GM21717 (cell line): Measurements from ENCODE around the gene LRRC8E.

Experiments used
- ATAC-seq: cut with Tn5 transposase; IDR thresholded peaks from one replicate; pipeline ENCODE4 v1.9.1; 2021; ENCODE audit warnings: mild to moderate bottlenecking, moderate library complexity; ENCODE audit not compliant: unreplicated experiment

LRRC8E gene

DNA sequence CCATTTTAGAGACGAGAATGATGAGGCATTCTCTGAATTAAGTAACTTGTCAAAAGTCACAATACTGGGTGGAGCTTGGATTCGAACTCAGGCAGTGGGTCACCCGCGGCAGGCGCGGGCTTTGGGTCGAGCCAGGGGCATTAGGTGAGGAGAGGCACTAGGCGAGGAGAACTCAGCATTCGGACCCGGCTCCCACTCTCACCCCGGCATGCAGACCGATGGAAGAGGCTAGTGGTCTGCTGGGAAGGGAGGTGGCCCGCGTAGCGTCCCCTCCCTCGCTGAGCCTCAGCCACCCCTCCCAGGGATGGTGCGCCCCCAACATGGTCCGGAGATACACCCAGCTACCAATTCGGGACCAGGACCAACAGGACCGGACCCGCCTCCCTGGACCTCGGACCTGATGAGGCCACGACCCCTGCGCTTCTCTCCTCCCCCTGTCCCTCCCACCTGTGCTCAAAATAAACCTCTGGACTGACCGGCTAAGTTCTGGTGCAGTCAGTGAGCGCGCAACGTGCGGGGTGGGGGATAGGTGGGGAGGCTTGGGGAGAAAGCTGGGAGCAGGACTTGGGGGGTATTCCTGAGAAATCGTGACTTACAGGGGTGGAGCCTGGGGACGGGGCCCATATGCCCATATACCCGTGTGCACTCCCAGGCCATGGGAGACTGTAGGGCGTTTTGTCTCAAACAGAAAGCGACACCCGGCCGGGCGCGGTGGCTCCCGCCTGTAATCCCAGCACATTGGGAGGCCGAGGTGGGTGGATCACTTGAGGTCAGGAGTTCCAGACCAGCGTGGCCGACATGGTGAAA, 30.5 kb downstream of the LRRC8E start:
- ATAC-seq: no peak

DNA sequence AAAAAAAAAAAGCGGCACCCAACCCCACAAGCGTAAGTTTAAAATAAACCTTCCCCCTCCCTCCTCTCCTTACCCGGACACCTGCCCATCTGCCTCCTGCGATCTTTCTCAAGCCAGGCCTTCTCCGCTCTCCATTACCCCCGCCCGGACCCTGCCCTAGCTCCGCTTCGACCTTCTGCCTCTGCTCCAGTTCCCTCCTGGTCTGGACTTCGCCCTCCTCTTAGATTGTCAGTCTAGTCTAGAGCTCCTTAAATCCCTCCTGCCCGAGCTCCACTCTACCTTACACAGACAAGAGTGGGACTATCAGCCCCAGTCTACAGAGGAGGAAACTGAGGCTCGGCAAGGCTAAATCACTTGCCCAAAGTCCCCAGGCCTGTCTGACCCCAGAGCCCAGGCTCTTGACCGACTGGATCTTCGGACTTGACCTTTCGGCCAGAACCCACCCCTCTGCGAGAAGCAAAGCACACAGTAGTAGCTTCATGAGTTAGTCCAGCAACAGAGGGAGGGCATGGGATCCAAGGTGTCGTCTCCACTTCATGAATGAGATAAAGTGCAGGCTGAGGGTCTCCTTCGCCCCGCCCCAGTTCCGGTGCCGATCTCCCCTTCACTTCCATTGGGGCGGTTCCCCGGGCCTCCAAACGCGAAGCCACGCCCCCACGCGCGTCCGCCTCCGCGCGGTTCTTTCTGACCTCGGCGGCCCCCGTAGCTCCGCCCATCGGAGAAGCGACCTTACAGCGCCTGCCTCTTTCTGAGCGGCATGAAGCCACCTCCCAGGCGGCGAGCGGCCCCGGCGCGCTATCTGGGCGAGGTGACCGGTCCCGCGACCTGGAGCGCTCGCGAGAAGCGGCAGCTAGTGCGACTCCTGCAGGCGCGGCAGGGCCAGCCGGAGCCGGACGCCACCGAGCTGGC, 31.6 kb downstream of the LRRC8E start, which contains the start of gene SNAPC2:
Gene SNAPC2, plus strand, starts transcription at position 729 of the 909 bp plus-strand sequence. Its CDS starts 29 bp downstream, at position 758.
- peak; percentile 42 for ATAC-seq

DNA sequence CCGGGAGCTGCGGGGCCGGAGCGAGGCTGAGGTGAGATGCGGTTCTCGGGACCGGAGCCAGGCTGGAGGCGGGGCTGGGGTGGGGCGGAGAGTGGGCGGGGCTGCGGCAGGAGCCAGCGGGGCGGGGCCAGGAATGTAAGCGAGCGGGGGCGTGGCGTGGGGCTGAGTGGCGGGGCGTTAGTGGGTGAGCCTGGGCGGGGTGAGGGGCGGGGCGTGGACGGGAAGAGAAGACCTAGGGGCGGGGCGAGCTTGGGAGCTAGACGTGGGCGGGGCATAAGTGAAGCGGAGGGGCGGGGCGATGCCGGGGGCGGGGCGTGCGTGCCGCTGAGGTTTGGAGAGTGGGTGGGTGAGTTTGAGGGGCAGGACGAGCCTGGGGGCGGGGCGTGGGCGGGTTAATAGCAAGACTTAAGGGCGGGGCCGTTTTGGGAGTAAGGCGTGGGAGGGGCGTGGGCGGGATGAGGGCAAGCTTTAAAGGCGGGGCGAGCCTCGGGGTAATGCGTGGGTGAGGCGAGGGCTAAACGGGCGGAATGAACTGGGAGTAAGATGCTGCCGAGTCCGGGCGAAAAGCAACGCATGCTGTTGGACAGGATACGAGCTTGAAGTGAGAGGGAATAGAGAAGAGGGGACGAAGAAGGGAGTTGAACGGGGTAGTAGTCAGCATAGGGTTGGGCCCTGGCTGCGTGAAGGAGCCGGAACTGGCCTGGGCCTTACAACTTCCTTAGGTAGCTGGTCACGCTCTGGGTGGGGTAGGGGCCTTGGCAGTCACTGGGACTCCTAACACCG, 32.4 kb downstream of the LRRC8E start:
- peak; percentile 20 for ATAC-seq

DNA sequence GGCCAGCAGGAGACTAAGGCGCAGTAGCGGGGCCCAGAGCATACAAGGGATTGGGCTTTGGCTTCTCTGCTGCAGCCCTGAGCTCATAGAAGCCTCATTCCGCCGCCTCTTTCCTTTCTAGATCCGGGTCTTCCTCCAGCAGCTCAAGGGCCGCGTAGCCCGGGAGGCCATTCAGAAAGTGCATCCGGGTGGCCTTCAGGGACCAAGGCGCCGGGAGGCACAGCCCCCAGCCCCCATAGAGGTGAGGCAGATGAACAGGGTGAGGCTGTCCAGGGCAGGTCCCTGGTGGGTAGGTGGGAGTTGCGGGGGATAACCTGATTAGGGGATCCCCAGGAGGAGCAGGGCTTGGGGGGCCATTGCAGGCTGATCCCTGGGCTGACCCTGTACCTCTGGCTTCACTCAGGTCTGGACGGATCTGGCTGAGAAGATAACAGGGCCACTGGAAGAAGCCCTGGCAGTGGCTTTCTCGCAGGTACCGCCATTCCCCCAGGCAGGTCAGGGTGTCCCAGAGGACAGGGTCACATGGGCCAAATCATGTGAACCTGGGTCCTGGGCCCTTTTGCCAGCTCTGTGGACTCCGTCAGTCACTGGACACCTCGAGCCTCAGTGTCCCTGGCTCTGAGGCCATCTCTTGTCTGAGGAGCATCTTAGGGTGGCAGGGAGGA, 33.1 kb downstream of the LRRC8E start:
- no peak for ATAC-seq

DNA sequence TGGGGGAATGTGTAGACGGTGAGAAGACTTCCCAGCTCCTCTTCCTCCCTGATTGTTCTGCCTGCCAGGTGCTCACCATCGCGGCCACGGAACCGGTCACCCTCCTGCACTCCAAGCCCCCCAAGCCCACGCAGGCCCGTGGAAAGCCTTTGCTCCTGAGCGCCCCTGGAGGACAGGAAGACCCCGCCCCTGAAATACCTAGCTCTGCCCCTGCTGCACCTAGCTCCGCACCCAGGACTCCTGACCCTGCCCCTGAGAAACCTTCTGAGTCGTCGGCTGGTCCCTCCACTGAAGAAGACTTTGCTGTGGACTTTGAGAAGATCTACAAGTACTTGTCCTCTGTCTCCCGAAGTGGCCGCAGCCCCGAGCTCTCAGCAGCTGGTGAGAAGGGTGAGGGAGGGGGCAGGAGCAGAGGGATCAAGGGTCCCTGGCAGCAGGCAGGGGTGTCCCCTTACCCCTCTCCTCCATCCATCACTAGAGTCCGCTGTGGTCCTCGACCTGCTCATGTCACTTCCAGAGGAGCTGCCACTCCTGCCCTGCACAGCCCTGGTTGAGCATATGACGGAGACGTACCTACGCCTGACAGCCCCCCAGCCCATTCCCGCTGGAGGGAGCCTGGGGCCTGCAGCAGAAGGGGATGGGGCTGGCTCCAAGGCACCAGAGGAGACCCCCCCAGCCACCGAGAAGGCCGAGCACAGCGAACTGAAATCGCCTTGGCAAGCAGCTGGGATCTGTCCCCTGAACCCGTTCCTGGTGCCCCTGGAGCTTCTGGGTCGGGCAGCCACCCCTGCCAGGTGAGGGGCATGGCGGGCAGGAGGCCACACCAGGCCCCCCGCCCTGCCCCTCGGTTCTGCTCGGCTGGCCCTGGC, 33.9 kb downstream of the LRRC8E start:
- ATAC-seq: no peak

DNA sequence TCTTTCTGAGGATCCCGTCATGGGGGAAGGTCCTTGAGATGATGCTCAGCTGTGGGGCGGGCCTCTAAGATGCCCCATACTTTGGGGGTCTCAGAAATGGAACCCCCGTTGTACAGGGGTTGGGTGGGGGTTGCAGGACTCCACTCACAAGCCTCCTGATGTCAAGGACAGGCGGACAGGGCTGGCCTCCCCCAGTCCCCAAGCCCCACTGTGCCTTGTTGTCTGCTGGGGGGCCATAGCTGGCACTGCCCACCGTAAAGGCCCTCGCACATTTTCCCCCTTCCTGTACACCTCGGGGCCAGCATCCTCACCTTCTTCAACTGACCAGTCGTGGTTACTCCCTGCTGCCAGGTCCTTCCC, 34.5 kb downstream of the LRRC8E start:
- ATAC-seq: no peak

DNA sequence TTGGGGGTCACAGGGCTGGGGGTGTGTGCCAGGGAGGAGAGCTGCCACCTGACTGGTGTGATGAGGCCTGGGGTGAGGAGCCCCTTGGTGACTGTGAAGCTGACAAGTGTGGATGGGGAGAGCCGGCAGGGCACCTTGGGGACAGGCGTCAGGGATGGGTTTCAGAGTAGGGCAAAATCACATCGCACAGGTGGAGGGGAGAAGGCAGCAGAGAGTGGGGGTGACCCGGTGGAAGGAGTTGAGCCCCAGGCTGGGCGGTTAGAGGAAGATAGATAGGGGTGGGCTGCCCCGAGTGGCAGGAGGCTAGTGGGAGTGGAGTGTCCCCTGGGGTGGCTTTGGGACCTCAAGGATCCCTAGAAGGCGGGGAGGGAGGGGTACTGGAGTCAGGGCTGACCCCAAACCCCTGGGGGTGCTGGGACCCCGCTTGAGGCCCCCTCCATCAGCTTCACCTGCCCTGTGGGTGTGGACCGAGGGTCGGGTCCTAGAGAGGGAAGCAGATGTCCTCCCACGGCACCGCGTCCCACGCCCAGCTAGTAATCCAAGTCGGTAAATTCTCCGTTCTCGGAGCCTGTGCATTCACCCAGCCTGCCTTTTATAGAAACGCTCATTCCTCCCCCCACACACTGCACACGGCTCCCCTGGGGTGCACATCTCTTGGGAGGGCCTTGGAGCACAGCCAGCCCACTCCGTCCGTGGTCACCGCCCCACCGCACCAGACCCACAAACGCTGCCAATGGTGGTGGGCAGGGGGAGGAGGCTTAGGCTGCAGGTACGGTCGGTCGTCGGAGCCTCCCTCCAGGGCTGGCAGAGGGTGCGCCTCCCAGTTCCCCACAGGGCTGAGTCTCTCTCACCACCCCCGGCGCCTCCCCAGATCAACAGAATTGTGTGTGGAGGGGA, 35.2 kb downstream of the LRRC8E start:
- ATAC-seq: no peak

DNA sequence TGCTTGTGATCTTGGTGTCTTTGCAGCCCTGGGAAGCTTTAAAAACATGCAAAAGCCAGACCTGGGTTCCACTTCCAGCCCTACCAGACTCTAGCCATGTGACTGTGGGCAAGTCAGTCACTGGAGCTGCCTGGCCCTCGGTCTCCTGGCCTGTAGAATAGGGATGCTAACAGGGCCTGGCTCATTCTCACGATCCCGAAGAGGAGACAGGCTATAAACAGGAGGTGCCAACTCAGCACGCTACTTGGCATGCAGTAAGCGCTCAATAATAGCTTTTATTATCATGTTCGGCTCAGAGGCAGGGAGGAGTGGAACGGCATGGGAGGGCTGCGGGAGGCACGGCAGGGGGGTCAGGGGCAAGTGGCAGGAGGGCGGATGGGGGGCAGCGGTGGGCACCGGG, 35.9 kb downstream of the LRRC8E start:
- ATAC-seq: no peak

DNA sequence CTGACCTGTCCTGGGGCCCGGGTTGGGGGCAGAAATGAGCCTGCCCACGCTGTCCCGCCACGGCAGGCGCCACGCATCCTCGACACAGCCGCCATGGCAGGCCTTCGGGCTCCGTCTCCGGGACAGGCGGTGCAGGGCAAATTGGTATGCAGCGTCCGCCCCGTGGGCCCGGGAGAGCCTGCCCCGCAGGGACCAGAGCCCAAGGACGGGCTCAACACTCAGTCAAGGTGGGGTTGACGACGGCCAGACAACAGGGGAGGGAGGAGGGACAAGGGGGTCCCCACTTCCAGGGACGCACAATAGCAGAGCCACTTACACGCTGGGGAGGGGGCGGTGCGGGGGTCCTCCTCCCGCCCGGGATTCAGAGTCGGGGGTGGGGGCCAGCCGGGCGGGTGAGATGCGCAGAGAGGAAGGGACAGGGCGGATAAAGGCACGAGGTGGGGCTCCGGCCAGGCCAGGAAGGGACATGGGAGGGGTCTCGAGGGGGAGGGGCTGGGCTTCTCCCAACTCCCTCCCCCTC, 36.4 kb downstream of the LRRC8E start:
- no peak for ATAC-seq

DNA sequence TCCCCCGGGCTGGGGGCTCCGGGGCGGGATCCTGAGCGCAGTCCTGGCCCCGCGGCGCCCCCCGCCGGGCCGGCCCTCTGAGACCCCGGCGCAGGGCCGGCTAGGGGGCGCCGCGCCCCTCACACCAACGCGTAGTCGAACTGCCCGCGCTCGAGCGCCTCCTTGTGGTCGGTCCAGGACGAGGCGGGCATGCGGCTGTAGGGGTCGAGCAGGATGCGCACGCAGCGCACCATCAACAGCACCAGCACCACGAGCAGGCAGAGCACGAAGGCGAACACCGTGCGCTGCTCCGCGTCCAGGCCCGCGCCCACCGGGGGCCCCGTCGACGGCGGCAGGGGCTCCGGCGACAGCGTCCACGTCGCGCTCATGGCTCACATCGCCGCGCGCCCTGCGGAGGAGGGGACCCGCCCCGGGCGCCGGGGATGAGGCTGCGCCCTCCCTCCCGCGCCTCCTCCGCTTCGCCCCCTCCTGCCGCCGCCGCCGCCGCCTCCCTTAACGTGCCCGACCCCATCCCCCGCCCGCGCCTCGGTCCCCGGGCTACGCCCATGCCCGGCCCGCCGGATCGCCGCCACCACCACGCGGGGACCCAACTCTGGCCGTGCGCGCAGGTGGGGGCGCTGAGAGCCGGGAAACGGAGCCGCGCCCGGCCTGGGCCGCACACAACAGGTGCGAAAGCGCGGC, 37.0 kb downstream of the LRRC8E start:
- no peak for ATAC-seq

DNA sequence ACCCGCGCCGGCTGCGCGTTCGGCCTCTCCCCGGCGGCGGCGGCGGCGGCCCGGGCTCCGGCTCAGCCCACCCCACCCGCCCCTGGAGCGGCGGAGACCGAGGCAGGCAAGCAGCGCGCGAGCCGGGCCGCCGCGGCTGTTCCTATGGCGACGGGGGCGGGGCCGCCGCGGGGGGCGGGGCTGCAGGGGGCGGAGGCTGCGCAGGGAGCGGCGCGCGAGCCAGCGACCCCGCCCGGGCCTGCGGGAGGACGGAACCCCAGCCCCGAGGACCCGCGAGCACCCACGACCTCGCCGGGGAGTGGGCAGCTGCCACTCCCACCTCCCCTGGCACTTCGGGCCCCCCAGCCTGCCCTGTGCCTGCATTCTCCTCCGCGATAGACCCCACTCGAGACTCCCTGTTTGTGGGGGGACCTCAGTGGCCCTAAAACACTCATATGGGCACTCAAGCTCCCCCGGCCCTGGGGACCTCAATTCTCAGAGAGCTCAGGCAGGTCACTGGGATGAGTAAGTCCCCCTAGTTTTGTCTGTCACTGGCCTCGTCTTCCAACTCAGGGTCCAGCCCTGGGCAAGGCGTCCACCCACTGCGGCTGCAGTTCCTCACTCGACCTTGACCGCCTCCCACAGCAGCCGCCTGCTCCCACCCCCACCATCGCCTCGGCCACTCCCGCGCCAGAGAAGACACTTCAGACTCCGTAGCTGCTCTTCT, 37.9 kb downstream of the LRRC8E start, which contains the start of gene CTXN1:
Gene CTXN1, minus strand, starts transcription at position 115 of the 706 bp plus-strand sequence. CDS start 597 bp downstream, outside the sequence.
- ATAC-seq: no peak

DNA sequence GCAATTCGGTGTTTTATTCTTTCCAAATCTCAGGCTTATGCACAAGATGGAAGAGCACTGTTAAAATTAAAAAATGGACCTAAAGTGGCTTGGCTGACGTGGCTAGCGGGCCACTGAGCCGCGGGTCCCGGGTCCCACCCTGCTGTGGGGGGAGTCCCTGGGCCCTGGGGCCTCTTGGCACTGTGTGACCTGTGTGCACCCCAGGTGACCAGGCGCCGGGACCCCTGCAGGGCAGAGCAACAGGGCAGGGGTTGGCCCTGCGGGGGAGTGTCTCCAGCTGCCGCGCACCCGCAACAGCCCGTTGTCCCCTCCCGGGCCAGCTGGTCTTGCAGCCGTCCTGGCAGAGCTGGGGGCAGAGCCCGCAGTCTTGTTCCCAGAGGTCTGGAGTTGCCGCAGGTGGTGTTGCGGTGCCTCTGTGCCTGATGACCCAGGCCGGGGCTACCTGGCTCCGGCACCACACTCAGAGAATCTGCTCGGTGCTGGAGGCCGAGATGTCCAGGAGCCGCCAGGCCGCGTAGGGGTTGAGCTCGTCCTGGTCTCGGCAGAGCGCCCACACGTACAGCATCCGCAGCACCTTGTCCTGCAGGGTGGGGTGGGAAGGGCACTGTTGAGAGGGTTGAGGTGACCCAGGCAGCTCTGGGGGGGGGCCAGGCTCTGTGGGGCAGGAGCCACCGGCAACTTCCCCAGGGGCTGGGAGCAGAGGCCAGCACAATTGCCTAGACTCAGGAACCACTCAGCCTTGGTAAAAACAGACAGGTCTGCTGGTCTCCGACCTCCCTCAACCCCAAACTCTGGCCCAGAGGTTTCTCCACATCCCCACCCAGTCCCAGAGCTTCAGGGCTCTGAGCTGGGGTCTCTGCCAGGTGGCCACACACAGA, 38.7 kb downstream of the LRRC8E start:
- no peak for ATAC-seq

DNA sequence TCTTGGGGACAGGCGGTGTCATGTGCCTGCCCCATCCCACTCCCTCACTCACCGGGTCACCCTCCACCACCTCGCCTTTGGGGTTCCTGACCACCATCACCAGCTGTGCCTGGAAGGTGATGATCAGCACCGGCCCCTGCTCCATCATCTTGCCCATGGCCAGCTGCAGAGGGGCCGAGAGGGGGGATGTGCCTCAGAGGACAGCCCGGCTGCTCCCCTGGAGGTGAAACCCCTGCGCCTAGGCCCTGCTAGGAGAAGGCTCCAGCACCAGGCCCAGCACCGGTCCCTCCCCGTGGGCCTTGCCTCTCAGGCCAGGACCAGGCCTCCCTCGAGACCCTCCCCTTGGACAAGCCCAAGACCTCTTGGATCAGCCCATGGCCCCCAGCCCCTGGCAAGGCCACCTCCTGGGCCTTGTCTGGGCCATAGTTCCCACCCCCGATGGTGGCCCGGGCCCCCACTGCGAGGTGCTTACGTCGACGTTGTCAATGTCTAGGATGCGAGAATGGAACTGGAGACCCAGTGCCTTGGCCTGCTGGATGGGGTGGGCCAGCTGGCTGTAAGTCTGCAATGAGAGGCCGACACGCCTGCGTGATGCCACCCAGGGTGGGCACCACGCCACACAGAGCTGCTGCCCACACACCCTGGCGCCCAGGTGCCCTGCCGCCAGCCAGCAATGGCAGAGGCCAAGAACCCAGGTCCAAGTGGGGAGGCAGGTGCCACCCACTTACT, 39.5 kb downstream of the LRRC8E start:
- no peak for ATAC-seq

DNA sequence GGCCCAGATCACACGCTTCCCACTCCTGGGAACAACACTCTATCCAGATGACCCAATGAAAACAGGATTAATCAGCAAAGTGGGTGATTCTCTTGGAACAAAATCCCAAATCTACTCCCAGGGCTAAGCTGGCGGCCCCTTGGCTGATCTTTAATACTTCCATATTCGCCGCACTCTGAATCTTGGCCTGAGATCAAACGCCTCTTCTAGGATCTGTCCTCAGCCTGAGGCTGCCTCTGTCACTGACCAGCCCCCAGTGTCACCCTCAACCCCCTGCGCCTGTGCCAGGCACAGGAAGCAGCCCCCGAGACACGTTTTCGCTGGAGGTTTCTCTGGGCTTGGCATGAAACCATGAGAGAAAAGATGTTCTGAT, 40.0 kb downstream of the LRRC8E start:
- ATAC-seq: no peak
